ENCODE measurements around the gene CRIP3. TPM values are rescaled to one million over a fixed set of nuclear protein-coding genes. Genes with fewer than 3 reads are reported as not detected.

Gene CRIP3
- total RNA-seq, 4 donors from 2014 or later = 1.5 to 2.7 TPM; not detected in 2

DNA sequence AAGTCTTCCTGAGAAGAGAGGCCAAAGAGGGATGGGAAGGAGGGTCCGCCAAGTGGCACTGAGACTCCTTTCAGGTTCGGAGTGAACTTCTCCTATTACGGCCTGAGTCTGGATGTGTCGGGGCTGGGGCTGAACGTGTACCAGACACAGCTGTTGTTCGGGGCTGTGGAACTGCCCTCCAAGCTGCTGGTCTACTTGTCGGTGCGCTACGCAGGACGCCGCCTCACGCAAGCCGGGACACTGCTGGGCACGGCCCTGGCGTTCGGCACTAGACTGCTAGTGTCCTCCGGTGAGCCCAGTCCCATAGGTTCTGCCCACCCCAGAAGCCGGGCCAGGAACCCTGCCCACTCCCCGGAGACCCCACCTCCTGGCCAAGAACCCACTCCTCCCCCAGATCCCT is 6.5 kb downstream of the CRIP3 start:
- intact Hi-C loops (cut with DNase I; ENCODE audit: low total_unique reads) = no loop called here
- H3K27ac ChIP-seq = no peak overlapping the region
- no peaks in the 10 kb centered on the region for H3K36me3 ChIP-seq
- H3K4me3 ChIP-seq = no peak overlapping the region
- H3K4me1 ChIP-seq = no peaks in the 10 kb centered on the region
- no peaks in the 10 kb centered on the region for H3K27me3 ChIP-seq
- no peak for TF ChIP-seq POLR2A (IDR thresholded peaks at IDR 0.05)
- TF ChIP-seq, protein P1, sequence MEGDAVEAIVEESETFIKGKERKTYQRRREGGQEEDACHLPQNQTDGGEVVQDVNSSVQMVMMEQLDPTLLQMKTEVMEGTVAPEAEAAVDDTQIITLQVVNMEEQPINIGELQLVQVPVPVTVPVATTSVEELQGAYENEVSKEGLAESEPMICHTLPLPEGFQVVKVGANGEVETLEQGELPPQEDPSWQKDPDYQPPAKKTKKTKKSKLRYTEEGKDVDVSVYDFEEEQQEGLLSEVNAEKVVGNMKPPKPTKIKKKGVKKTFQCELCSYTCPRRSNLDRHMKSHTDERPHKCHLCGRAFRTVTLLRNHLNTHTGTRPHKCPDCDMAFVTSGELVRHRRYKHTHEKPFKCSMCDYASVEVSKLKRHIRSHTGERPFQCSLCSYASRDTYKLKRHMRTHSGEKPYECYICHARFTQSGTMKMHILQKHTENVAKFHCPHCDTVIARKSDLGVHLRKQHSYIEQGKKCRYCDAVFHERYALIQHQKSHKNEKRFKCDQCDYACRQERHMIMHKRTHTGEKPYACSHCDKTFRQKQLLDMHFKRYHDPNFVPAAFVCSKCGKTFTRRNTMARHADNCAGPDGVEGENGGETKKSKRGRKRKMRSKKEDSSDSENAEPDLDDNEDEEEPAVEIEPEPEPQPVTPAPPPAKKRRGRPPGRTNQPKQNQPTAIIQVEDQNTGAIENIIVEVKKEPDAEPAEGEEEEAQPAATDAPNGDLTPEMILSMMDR (IDR thresholded peaks at IDR 0.05) = no peak
- no peak for DNase-seq
- no peaks in the 10 kb centered on the region for H3K9me3 ChIP-seq

DNA sequence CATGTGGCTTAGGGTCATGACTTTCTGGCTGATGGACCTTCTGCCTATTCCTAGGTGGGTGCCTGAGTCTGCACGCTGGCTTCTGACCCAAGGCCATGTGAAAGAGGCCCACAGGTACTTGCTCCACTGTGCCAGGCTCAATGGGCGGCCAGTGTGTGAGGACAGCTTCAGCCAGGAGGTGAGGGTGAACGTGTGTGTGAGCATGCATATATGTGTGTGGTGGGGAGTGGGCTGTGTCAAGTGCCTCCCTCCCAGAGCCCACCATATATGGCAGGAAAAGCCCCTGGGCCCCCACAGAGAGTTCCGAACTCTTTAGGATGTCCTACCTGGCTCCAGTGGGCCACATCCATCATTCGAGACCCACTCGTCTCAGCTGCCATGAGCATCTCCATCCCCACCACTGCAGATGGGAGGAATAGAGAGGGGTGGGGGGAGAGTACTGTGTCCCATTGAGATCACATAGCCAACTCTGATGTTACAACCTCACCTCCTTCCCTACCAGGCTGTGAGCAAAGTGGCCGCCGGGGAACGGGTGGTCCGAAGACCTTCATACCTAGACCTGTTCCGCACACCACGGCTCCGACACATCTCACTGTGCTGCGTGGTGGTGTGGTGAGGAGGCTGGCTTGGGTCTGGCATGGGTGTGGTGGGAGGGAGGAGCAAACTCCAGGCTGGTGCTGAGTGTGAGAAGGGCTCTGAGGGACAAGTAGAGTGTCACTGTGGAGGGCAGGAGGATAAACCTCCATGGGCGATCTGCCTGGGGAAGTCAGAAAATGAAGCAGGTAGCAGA is 7.3 kb downstream of the CRIP3 start:
- H3K9me3 ChIP-seq = no peaks in the 10 kb centered on the region
- no peaks in the 10 kb centered on the region for H3K4me1 ChIP-seq
- H3K36me3 ChIP-seq = no peaks in the 10 kb centered on the region
- TF ChIP-seq POLR2A (IDR thresholded peaks at IDR 0.05) = no peak
- TF ChIP-seq, protein P1 (IDR thresholded peaks at IDR 0.05) = no peak
- H3K27me3 ChIP-seq = no peaks in the 10 kb centered on the region
- DNase-seq = no peak
- intact Hi-C loops (cut with DNase I; ENCODE audit: low total_unique reads) = no loop called here
- no peak overlapping the region for H3K27ac ChIP-seq
- H3K4me3 ChIP-seq = no peak overlapping the region

DNA sequence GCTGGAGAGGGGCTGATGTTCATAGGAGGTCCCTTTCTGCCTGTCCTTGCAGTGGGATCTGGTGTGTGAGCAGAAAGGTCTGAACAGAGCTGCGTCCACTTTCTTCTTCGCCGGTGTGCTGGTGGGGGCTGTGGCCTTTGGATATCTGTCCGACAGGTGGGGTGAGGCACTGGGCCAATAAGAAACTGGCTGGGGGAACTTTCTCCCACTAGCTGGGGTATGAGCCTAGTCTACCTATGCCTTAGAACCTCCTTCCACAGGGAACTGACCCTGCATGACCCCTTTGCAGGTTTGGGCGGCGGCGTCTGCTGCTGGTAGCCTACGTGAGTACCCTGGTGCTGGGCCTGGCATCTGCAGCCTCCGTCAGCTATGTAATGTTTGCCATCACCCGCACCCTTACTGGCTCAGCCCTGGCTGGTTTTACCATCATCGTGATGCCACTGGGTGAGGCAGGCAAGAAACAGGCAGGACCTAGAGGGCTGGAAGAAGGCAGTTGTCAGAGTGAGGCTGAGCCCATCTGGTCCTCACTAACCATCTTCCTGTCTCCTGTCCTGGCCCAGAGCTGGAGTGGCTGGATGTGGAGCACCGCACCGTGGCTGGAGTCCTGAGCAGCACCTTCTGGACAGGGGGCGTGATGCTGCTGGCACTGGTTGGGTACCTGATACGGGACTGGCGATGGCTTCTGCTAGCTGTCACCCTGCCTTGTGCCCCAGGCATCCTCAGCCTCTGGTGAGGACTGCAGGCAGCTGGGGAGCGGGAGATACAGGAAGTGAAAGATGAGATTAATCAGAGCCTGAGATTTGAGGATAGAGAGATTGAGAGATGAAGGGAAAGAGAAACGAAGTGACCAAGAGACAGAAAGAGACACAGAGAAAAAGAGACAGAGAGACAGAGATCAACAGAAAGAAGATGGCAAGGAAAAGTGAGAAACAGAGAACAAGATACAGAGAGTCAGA is 9.0 kb downstream of the CRIP3 start:
- intact Hi-C loops (cut with DNase I; ENCODE audit: low total_unique reads) = no loop called here
- H3K36me3 ChIP-seq = no peaks in the 10 kb centered on the region
- TF ChIP-seq, protein P1 (IDR thresholded peaks at IDR 0.05) = no peak
- no peak for TF ChIP-seq POLR2A (IDR thresholded peaks at IDR 0.05)
- H3K4me1 ChIP-seq = no peaks in the 10 kb centered on the region
- no peaks in the 10 kb centered on the region for H3K9me3 ChIP-seq
- H3K27ac ChIP-seq = no peak overlapping the region
- H3K27me3 ChIP-seq = no peaks in the 10 kb centered on the region
- DNase-seq = no peak
- H3K4me3 ChIP-seq = no peak overlapping the region

DNA sequence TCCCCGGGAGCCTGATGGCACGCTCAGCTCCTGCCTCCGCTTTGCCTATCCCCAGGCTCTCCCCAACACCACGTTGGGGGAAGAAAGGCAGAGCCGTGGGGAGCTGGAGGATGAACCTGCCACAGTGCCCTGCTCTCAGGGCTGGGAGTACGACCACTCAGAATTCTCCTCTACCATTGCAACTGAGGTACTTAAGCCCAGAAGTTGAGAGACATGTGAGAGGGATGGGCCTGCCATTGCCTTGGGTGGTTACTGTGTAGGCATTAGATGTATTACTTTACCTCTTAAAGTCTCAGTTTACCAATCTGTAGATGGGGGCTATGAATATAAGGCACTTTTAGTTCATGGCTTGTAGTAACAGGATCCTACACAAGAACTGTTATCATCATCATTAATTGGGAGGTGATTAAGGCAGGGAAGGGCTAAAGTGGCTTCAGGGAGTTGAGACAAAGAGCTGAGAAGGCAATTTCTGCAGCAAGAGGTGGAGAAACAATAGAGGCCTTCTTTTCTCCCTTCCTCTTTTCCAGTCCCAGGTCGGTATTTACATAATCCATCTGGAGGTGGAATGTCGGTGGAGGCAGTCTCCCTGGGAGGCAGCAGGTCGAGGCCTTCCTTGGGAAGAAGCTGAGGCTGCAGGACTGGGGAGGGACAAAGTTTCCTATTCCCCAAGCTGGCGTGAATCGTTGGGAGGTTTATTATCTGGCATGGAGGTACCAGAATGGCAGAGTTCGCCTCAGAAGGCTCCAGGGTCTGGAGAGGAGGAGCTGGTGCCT is 9.9 kb downstream of the CRIP3 start:
- no peak overlapping the region for H3K4me3 ChIP-seq
- no peak for TF ChIP-seq POLR2A (IDR thresholded peaks at IDR 0.05)
- TF ChIP-seq, protein P1 (IDR thresholded peaks at IDR 0.05) = no peak
- intact Hi-C loops (cut with DNase I; ENCODE audit: low total_unique reads) = no loop called here
- H3K27me3 ChIP-seq = no peaks in the 10 kb centered on the region
- no peaks in the 10 kb centered on the region for H3K36me3 ChIP-seq
- DNase-seq = no peak
- no peaks in the 10 kb centered on the region for H3K4me1 ChIP-seq
- no peak overlapping the region for H3K27ac ChIP-seq
- H3K9me3 ChIP-seq = no peaks in the 10 kb centered on the region

Measured in uterus (tissue), 4 donors.